Endothelial cell of umbilical vein (primary cell): ENCODE measurements around the gene CRISPLD2. TPM values are rescaled to one million over a fixed set of nuclear protein-coding genes. Genes with fewer than 3 reads are reported as not detected.

Experiments
- BruUV-seq: library from RNA; stranded (reverse); fragments of 400-500 nt; replicated peaks from 2 replicates; lab custom pipeline; 2021; lab: Mats Ljungman, UMichigan
- CTCF ChIA-PET: fragments of 300-600, 350-600 bp; sonication (Branson Sonifier 250); formaldehyde crosslinking; loops from one replicate; lab custom pipeline; 2021; ENCODE audit warnings: antibody characterized with exemption, inconsistent platforms; lab: Charles Lee
- POLR2A ChIA-PET: fragments of 300-600, 350-600 bp; sonication (Branson Sonifier 250); formaldehyde crosslinking; loops from one replicate; lab custom pipeline; 2021; ENCODE audit warnings: antibody characterized with exemption, inconsistent platforms; lab: Charles Lee
- DNase-seq: peaks from one replicate; pipeline ENCODE4 v3.0.0-alpha.2; 2011; ENCODE audit warnings: low read depth, low spot score
- FAIRE-seq: peaks from 2 replicates; lab custom pipeline; 2011; peaks lifted over from hg19 to GRCh38; lab: Jason Lieb, UNC
- H2AFZ ChIP-seq: 2 replicates; pipeline ENCODE4 v1.6.0; 2012; ENCODE audit warnings: low read depth, low read length, control low read depth, inconsistent platforms
- H3K27ac ChIP-seq: 2 replicates; pipeline ENCODE4 v1.5.1; 2011; ENCODE audit warnings: low read depth, mild to moderate bottlenecking, control low read depth, low read length, moderate library complexity; ENCODE audit not compliant: insufficient read depth
- H3K27me3 ChIP-seq, 2 experiments: 2 replicates each; pipeline versions ENCODE4 v1.6.0 to v1.6.1; 2011; ENCODE audit warnings: low read length in 2 of 2, mixed read lengths in 1 of 2; ENCODE audit not compliant: control insufficient read depth in 2 of 2, insufficient read depth in 2 of 2
- H3K36me3 ChIP-seq, 2 experiments: 2 replicates in 1 of 2; 3 replicates in 1 of 2; pipeline ENCODE4 v1.5.1; 2011; ENCODE audit warnings: low read length in 2 of 2, mild to moderate bottlenecking in 1 of 2, moderate library complexity in 1 of 2; ENCODE audit not compliant: control insufficient read depth in 2 of 2, insufficient read depth in 2 of 2; ENCODE audit errors: extremely low read depth in 1 of 2
- H3K4me1 ChIP-seq: 3 replicates; pipeline ENCODE4 v1.5.1; 2011; ENCODE audit warnings: mild to moderate bottlenecking, low read length; ENCODE audit not compliant: control insufficient read depth, insufficient read depth; ENCODE audit errors: extremely low read depth
- H3K4me2 ChIP-seq: 2 replicates; pipeline ENCODE4 v1.6.1; 2011; ENCODE audit warnings: low read length, control low read depth, mixed read lengths; ENCODE audit not compliant: insufficient read depth
- H3K4me3 ChIP-seq, 3 experiments: fragments of 200-600 bp in 1 of 3; sonication (generic), shearing (Covaris generic) in 1 of 3; replicated peaks in 1 of 3; 2 replicates each; pipeline ENCODE4 v1.5.1; 2011 to 2016; ENCODE audit warnings: control low read depth in 3 of 3, low read length in 3 of 3, mild to moderate bottlenecking in 2 of 3, inconsistent platforms in 1 of 3, low read depth in 1 of 3, moderate library complexity in 1 of 3; ENCODE audit not compliant: insufficient read depth in 1 of 3
- H3K79me2 ChIP-seq: 2 replicates; pipeline ENCODE4 v1.6.0; 2012; ENCODE audit warnings: low read length, inconsistent platforms; ENCODE audit not compliant: control insufficient read depth, insufficient read depth
- H3K9ac ChIP-seq: replicated peaks from 2 replicates; pipeline ENCODE3; 2011; ENCODE audit warnings: low read length, control low read depth; ENCODE audit not compliant: insufficient read depth; ENCODE audit errors: extremely low read depth
- H3K9me1 ChIP-seq: replicated peaks from 3 replicates; pipeline ENCODE4 v1.6.0; 2011; ENCODE audit warnings: mild to moderate bottlenecking, low read length; ENCODE audit not compliant: control insufficient read depth, insufficient read depth; ENCODE audit errors: extremely low read depth
- H3K9me3 ChIP-seq: replicated peaks from 2 replicates; pipeline ENCODE4 v1.5.1; 2012; ENCODE audit warnings: low read length, inconsistent platforms; ENCODE audit not compliant: control insufficient read depth, insufficient read depth
- H4K20me1 ChIP-seq: replicated peaks from 2 replicates; pipeline ENCODE3; 2011; ENCODE audit warnings: mild to moderate bottlenecking, low read length; ENCODE audit not compliant: control insufficient read depth, insufficient read depth; ENCODE audit errors: extremely low read depth
- CTCF ChIP-seq, 2 donors: IDR thresholded peaks; 1 replicate in 1 of 2; 2 replicates in 1 of 2; pipeline ENCODE4 v1.5.1; 2011; ENCODE audit warnings: low read length in 2 of 2, mild to moderate bottlenecking in 2 of 2, moderate library complexity in 2 of 2, control low read depth in 1 of 2, inconsistent platforms in 1 of 2, low read depth in 1 of 2; ENCODE audit not compliant: insufficient read depth in 1 of 2; ENCODE audit errors: extremely low read depth in 1 of 2
- EZH2 ChIP-seq: IDR thresholded peaks from 2 replicates; pipeline ENCODE4 v1.6.1; 2012; ENCODE audit warnings: borderline replicate concordance, low read depth, mild to moderate bottlenecking, moderate library complexity, low read length, inconsistent platforms; ENCODE audit not compliant: severe bottlenecking
- JUN ChIP-seq: IDR thresholded peaks from 2 replicates; pipeline ENCODE4 v1.6.1; 2011; ENCODE audit warnings: borderline replicate concordance, low read depth; ENCODE audit not compliant: insufficient read length, insufficient read depth
- MAX ChIP-seq: IDR thresholded peaks from 2 replicates; pipeline ENCODE4 v1.6.1; 2011; ENCODE audit not compliant: insufficient read depth, insufficient read length
- MYC ChIP-seq: IDR thresholded peaks from one replicate; pipeline ENCODE4 v1.6.1; 2011; ENCODE audit warnings: mild to moderate bottlenecking, low read depth, low read length
- POLR2A ChIP-seq: IDR thresholded peaks from 2 replicates; pipeline ENCODE4 v1.6.1; 2012; ENCODE audit warnings: low read depth, mild to moderate bottlenecking, control low read depth, low read length
- POLR2AphosphoS5 ChIP-seq: IDR thresholded peaks from 2 replicates; pipeline ENCODE4 v1.6.1; 2012; ENCODE audit warnings: low read depth, mild to moderate bottlenecking, control low read depth, low read length, moderate library complexity; ENCODE audit not compliant: insufficient read depth
- dilution Hi-C: fragments of 300-500 bp; cut with MboI; formaldehyde crosslinking; loops from one replicate; pipeline ENCODE4 v1.15.0; 2019; ENCODE audit warnings: low sequenced_read_pairs; ENCODE audit not compliant: extremely low pct_ligation_motif_present
- intact Hi-C: fragments of 100-400 bp; cut with micrococcal nuclease; formaldehyde crosslinking; loops from one replicate; pipeline ENCODE4 v1.10.0; 2022
- polyA plus RNA-seq, 4 experiments: library from polyadenylated mRNA; depleted of rRNA in 3 of 4; stranded (reverse) in 3 of 4; unstranded in 1 of 4; fragments of >200 nt; gene quantifications; 2 replicates each; pipeline versions ENCODE4 v1.2.1 to v1.2.3, GENCODE V29; 2011 to 2012; ENCODE audit warnings: missing spikeins in 1 of 4
- total RNA-seq: library from RNA; stranded (reverse); gene quantifications from 2 replicates; pipeline ENCODE4 v1.2.3, GENCODE V29; 2021

CRISPLD2 gene
- total and polyA plus RNA-seq, 2 donors (not counting 3 experiments of a cell fraction or from before 2014, with no cell fraction given) = 0.14 to 0.73 TPM

GRCh38 chr16:84885342-84885910 is 65.6 kb downstream of the CRISPLD2 start:
- peak overlapping the region; percentile 27 for H3K9ac ChIP-seq
- no peaks in the 10 kb centered on the region for H3K79me2 ChIP-seq
- POLR2A ChIA-PET = interaction anchor here (1.6 kb wide), 1 partner anchor 66 kb away, joined by 4 read pairs; the partner anchor contains the start of gene CRISPLD2

More at GRCh38 chr16:84885342-84885910, 65.6 kb downstream of the CRISPLD2 start:
- dilution Hi-C loops (no loop called here), intact Hi-C loops (loop anchor here (1.0 kb wide), 1 partner anchor 79 kb away; no protein-coding TSS in a partner anchor)
- H3K36me3 ChIP-seq = no peaks in the 10 kb centered on the region
- TF ChIP-seq POLR2A (no peak), JUN (no peak), MAX (no peak), CTCF (IDR thresholded peaks at IDR 0.05; ENCODE audit: extremely low read depth in 1 of 2, insufficient read depth in 1 of 2, low read depth in 1 of 2, low read length in 2 of 2) (no peak), POLR2AphosphoS5 (no peak), MYC (no peak), EZH2 (no peak)
- no peaks in the 10 kb centered on the region for H3K9me1 ChIP-seq
- peak overlapping the region; percentile 34 for H3K27ac ChIP-seq
- FAIRE-seq = peak; percentile 79
- no TSS peak for BruUV-seq
- H4K20me1 ChIP-seq = no peaks in the 10 kb centered on the region
- CTCF ChIA-PET = interaction anchor here (0.6 to 1.9 kb wide), 13 partner anchors 9 to 147 kb away, joined by 3 to 9 read pairs (median 4); partner anchors contain the start of gene CRISPLD2
- peak overlapping the region in 1 of 3 experiments; percentile 24 for H3K4me3 ChIP-seq
- H2AFZ ChIP-seq = peak overlapping the region; percentile 77
- H3K4me2 ChIP-seq = peak overlapping the region; percentile 64
- peak; percentile 62 for DNase-seq
- H3K27me3 ChIP-seq = no peaks in the 10 kb centered on the region
- peaks cover 18% of the 10 kb centered on the region for H3K4me1 ChIP-seq
- no peaks in the 10 kb centered on the region for H3K9me3 ChIP-seq
